B cell (primary cell): ENCODE data around the gene BYSL. TPM values are rescaled to one million over a fixed set of nuclear protein-coding genes. Genes with fewer than 3 reads are reported as not detected.
A peak's percentile ranks its signal among the peaks of the same experiment; 100 is the strongest.

Experiments used
- ATAC-seq: fragments of 200-7000 bp; cut with Tn5 transposase; one replicate; pipeline ENCODE4 v1.10.0; 2021; ENCODE audit warnings: low read depth, mild to moderate bottlenecking, moderate number of reproducible peaks, moderate library complexity
- CTCF ChIA-PET: fragments of 350-600 bp; sonication (Branson Sonifier 250); formaldehyde crosslinking; loops from one replicate; lab custom pipeline; 2021; ENCODE audit warnings: antibody characterized with exemption, inconsistent platforms; lab: Charles Lee
- POLR2A ChIA-PET: fragments of 350-600 bp; sonication (Branson Sonifier 250); formaldehyde crosslinking; loops from one replicate; lab custom pipeline; 2021; ENCODE audit warnings: antibody characterized with exemption; lab: Charles Lee
- DNase-seq: peaks from one replicate; pipeline ENCODE4 v3.0.0; 2013
- H2AFZ ChIP-seq: 2 replicates; pipeline ENCODE4 v1.6.1; 2012; ENCODE audit warnings: mild to moderate bottlenecking, low read depth, low read length; ENCODE audit not compliant: insufficient read depth, poor library complexity, severe bottlenecking
- H3K27ac ChIP-seq, 2 donors: 1 replicate in 1 of 2; 2 replicates in 1 of 2; pipeline ENCODE4 v1.5.1; 2012 to 2013; ENCODE audit warnings: low read length in 2 of 2, mild to moderate bottlenecking in 2 of 2, moderate library complexity in 1 of 2
- H3K27me3 ChIP-seq, 4 experiments: fragments of 200-600 bp in 1 of 4; sonication (generic) in 1 of 4; replicated peaks in 1 of 4; 1 replicate in 2 of 4; 2 replicates in 2 of 4; pipeline versions ENCODE4 v1.6.1 to v1.7.0; 2013 to 2016; ENCODE audit warnings: low read length in 3 of 4, mild to moderate bottlenecking in 2 of 4, mixed read lengths in 1 of 4, moderate library complexity in 1 of 4; ENCODE audit not compliant: insufficient read depth in 4 of 4, control insufficient read depth in 3 of 4; ENCODE audit errors: control extremely low read depth in 1 of 4
- H3K36me3 ChIP-seq, 2 experiments: replicated peaks in 1 of 2; 1 replicate in 1 of 2; 2 replicates in 1 of 2; pipeline versions ENCODE4 v1.6.1 to v1.7.1; 2013; ENCODE audit warnings: low read length in 1 of 2; ENCODE audit not compliant: insufficient read depth in 2 of 2, control insufficient read depth in 1 of 2; ENCODE audit errors: control extremely low read depth in 1 of 2, extremely low read depth in 1 of 2
- H3K4me1 ChIP-seq, 2 donors: fragments of 200-600 bp in 1 of 2; sonication (generic) in 1 of 2; 1 replicate in 1 of 2; 2 replicates in 1 of 2; pipeline versions ENCODE4 v1.5.1 to v1.6.1; 2013 to 2017; ENCODE audit warnings: low read length in 2 of 2; ENCODE audit not compliant: control insufficient read depth in 2 of 2, insufficient read depth in 2 of 2
- H3K4me2 ChIP-seq: replicated peaks from 2 replicates; pipeline ENCODE3; 2012; ENCODE audit warnings: mild to moderate bottlenecking, low read depth, low read length; ENCODE audit not compliant: poor library complexity, severe bottlenecking
- H3K4me3 ChIP-seq, 5 experiments: fragments of 200-600 bp in 1 of 5; sonication (generic) in 1 of 5; 1 replicate in 3 of 5; 2 replicates in 2 of 5; pipeline versions ENCODE4 v1.5.1 to v1.7.0; 2011 to 2016; ENCODE audit warnings: low read length in 4 of 5, mild to moderate bottlenecking in 4 of 5, low read depth in 2 of 5, control low read depth in 1 of 5, moderate library complexity in 1 of 5; ENCODE audit not compliant: insufficient read depth in 1 of 5; ENCODE audit errors: control extremely low read depth in 1 of 5, extremely low read depth in 1 of 5
- H3K79me2 ChIP-seq: fragments of 200-600 bp; sonication (generic); one replicate; pipeline ENCODE4 v1.6.0; 2016; ENCODE audit warnings: low read length; ENCODE audit not compliant: control insufficient read depth, insufficient read depth
- H3K9ac ChIP-seq: fragments of 200-600 bp; sonication (generic); 2 replicates; pipeline ENCODE4 v1.6.1; 2017; ENCODE audit warnings: mild to moderate bottlenecking, low read length, moderate library complexity
- H3K9me3 ChIP-seq, 3 donors: one replicate each; pipeline versions ENCODE4 v1.6.1 to v1.7.1; 2013; ENCODE audit warnings: low read length in 2 of 3; ENCODE audit not compliant: control insufficient read depth in 2 of 3, insufficient read depth in 1 of 3; ENCODE audit errors: control extremely low read depth in 1 of 3
- H4K20me1 ChIP-seq: 2 replicates; pipeline ENCODE4 v1.6.0; 2012; ENCODE audit warnings: mild to moderate bottlenecking, low read length; ENCODE audit not compliant: insufficient read depth, control insufficient read depth, poor library complexity, severe bottlenecking
- H3K27ac Mint-ChIP-seq: one replicate; pipeline ENCODE4 v1.8.0; 2021; ENCODE audit warnings: mixed read lengths
- H3K27me3 Mint-ChIP-seq: one replicate; pipeline ENCODE4 v1.8.0; 2021; ENCODE audit warnings: mixed read lengths
- H3K4me1 Mint-ChIP-seq: one replicate; pipeline ENCODE4 v1.8.0; 2021; ENCODE audit warnings: mixed read lengths
- H3K4me3 Mint-ChIP-seq: one replicate; pipeline ENCODE4 v1.8.0; 2021; ENCODE audit warnings: mixed read lengths
- H3K9me3 Mint-ChIP-seq: one replicate; pipeline ENCODE4 v1.8.0; 2022; ENCODE audit warnings: mixed read lengths; ENCODE audit not compliant: insufficient read depth
- EZH2 ChIP-seq: IDR thresholded peaks from 2 replicates; pipeline ENCODE4 v1.6.1; 2012; ENCODE audit warnings: borderline replicate concordance, low read depth, mild to moderate bottlenecking, moderate library complexity, low read length; ENCODE audit not compliant: insufficient read depth, poor library complexity, severe bottlenecking
- WGBS: methylation state at CpG from one replicate; pipeline ENCODE4 v1.1.5; 2013; ENCODE audit warnings: missing lambda C conversion rate; ENCODE audit not compliant: insufficient coverage; 5-methylcytosine and 5-hydroxymethylcytosine counted together
- intact Hi-C: fragments of 100-400 bp; cut with micrococcal nuclease; formaldehyde crosslinking; loops from one replicate; pipeline ENCODE4 v1.10.0; 2022
- polyA plus RNA-seq: library from polyadenylated mRNA; depleted of rRNA; stranded (reverse); fragments of >200 nt; gene quantifications from 2 replicates; pipeline ENCODE4 v1.2.3, GENCODE V29; 2012
- total RNA-seq, 2 donors: library from RNA; stranded (reverse); fragments of 120-200 nt in 1 of 2; gene quantifications; 1 replicate in 1 of 2; 2 replicates in 1 of 2; pipeline versions ENCODE4 v1.2.3 to v1.2.4, GENCODE V29; 2013 to 2022
- TF ChIP-seq, protein P1 (sequence below): fragments of 200-600 bp; IDR thresholded peaks from one replicate; pipeline ENCODE4 v1.8.0; 2022; ENCODE audit warnings: antibody characterized with exemption, mild to moderate bottlenecking

The BYSL gene
- total and polyA plus RNA-seq, 2 donors (not counting 1 experiment from before 2014, with no cell fraction given), result 6.0 to 11.1 TPM

DNA sequence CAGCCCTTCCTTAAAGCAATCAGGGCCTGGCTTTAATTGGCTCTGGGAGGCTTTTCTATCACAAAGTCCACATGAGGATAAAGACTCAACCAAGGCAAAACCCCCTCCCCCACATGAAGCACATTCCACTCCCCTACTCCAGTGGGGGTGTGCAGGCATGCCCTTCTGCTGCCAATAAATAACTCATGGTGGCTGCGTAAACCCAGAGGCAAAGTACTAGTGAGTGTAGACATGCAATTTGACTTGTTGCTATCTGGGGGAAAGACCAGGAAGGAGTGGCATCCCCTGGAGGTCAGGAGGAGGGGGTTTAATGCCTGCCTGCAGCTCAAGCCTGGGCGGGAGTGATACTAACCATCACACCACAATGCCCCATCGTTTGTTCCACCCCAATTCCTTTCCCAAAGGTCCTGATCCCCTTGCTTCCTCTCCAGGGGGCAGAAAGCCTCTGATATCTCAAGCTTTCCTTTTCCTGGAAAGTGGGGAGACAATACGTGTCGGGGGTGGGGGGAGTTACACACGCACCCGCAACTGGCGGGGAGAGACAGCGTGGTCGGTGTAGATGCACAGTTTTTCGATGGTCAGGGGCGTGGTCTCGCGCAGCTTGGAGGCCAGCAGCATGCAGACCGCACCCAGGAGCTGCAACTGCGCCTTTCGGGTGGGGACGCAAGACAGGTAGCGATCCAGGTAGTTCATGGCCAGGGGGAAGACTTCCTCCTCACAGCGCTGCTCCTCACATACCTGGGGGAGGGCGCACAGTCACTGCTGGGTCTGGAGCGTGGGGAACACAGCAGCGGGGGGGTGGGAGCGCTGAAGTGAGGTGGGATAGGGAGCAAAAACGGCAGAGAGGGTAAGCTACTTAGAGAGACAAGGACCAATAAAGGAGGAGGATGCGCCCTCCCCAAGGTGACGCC, 18.8 kb downstream of the BYSL start:
- no peak for TF ChIP-seq EZH2
- TF ChIP-seq, protein P1, sequence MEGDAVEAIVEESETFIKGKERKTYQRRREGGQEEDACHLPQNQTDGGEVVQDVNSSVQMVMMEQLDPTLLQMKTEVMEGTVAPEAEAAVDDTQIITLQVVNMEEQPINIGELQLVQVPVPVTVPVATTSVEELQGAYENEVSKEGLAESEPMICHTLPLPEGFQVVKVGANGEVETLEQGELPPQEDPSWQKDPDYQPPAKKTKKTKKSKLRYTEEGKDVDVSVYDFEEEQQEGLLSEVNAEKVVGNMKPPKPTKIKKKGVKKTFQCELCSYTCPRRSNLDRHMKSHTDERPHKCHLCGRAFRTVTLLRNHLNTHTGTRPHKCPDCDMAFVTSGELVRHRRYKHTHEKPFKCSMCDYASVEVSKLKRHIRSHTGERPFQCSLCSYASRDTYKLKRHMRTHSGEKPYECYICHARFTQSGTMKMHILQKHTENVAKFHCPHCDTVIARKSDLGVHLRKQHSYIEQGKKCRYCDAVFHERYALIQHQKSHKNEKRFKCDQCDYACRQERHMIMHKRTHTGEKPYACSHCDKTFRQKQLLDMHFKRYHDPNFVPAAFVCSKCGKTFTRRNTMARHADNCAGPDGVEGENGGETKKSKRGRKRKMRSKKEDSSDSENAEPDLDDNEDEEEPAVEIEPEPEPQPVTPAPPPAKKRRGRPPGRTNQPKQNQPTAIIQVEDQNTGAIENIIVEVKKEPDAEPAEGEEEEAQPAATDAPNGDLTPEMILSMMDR, result no peak
- H3K9ac ChIP-seq, result peak overlapping the region; percentile 85

More for the DNA sequence above, 18.8 kb downstream of the BYSL start:
- peaks cover 84% of the 10 kb centered on the region for H3K79me2 ChIP-seq
- ChIA-PET POLR2A (interaction anchor here (0.5 to 0.7 kb wide), 2 partner anchors 19 to 92 kb away, joined by 3 read pairs; partner anchors contain the start of genes BYSL and MED20), CTCF (interaction anchor here (1.2 to 12.5 kb wide), 7 partner anchors 12 to 152 kb away, joined by 3 to 263 read pairs (median 7); partner anchors contain the start of genes BYSL, MED20, TAF8 and TOMM6)
- H3K27ac Mint-ChIP-seq, result peak overlapping the region; percentile 87
- peaks cover 100% of the 10 kb centered on the region for H4K20me1 ChIP-seq
- peaks cover 65 to 71% of the 10 kb centered on the region in 2 donors for H3K4me1 ChIP-seq
- ATAC-seq, result no peak
- H3K4me3 Mint-ChIP-seq, result peak overlapping the region; percentile 85
- intact Hi-C loops, result loop anchor here (2.0 to 5.0 kb wide), 2 partner anchors 37 to 153 kb away; partner anchors contain the start of gene TOMM6
- H3K4me2 ChIP-seq, result peak overlapping the region; percentile 97
- 11% methylated on average over 18 of the region's 27 CpGs for WGBS
- peaks cover 59% of the 10 kb centered on the region for H3K4me1 Mint-ChIP-seq
- peaks cover 0 to 20% of the 10 kb centered on the region in 2 experiments for H3K36me3 ChIP-seq
- no peaks in the 10 kb centered on the region for H3K9me3 ChIP-seq
- H3K9me3 Mint-ChIP-seq, result no peaks in the 10 kb centered on the region
- peak overlapping the region; percentile 47 for H2AFZ ChIP-seq
- peak overlapping the region; percentile 25 to 77 (median 71) for H3K4me3 ChIP-seq
- no peaks in the 10 kb centered on the region for H3K27me3 Mint-ChIP-seq
- no peak for DNase-seq
- no peaks in the 10 kb centered on the region for H3K27me3 ChIP-seq
- H3K27ac ChIP-seq, result peak overlapping the region in 1 of 2 donors; percentile 67
